ENCODE data around the gene DYNLT4.
"Not testable (repeated sequence)": the region's sequence is repeated elsewhere in the genome, so short reads cannot be mapped to it uniquely, and the experiment has no call there.

Gene DYNLT4

DNA sequence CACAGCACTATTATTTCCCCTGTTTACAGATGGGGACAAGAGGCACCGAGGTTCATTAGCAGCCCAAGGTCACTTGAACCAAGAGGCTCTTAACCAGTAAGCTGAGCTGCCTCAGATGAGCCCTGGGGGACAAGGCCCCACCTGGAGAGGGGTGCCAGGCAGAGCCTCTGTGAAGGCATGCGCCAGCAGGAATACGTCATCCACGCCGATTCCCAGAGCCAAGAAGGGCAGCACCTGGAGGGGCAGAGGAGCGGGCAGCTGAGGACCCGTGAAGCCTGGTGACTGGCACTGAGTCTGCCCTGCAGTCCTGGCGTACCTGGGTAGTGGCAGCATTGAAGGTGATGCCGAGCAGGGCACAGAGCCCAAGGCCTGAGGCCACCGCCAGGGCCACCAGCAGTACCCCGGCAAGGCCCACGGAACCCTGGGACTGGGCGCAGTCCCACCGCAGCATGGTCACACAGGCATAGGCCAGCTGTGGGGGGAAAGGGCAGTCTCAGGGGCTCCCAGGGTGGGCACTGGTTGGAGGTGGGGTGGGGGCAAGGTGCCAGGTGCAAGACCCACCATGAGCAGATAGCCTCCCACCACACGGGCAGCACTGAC, 21.8 kb upstream of the DYNLT4 start:
- DNase-seq (ENCODE audit: low spot score) = no peak

GRCh38 chr1:44828003-44828651, 21.0 kb upstream of the DYNLT4 start:
- DNase-seq (ENCODE audit: low spot score) = no peak

DNA sequence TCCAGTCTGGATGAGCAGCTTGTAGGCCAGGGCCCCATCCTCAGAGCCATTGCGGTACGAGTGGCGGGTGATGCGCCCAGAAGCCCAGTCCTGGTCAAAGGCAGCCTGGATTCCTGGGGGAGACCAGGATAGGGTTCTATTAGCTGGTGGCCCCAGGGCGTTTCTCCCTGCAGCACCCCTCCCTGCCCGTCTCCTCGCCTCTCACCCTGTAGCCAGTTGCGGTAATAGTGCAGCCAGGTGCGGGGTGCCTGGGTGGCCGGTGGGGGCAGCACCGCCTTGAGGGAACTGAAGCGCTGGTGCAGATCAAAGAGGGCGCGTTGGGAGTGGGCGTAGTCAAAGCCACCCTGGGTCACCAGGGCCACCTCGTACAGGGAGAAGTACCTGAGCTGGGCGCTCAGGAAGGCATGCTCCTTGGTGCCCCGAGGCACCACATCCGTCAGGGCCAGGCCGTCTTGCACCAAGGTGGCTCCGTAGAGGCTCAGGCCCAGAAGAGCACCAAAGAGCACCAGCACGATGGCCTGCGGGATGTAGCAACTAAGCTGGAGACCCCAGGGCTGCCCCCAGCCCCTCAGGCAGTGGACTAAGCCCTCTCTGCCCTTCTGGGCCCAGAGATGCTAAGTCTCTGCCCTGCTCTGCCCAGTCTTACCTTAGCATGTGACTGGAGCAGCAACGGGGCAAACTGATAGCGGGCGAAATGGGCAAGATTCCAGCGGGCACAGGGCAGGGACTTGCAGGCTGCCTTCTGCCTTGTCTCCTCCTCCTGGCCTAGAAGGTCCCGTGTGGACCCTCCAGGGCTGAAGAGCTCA, 20.2 kb upstream of the DYNLT4 start:
- peak; percentile 43 for DNase-seq (ENCODE audit: low spot score)

DNA sequence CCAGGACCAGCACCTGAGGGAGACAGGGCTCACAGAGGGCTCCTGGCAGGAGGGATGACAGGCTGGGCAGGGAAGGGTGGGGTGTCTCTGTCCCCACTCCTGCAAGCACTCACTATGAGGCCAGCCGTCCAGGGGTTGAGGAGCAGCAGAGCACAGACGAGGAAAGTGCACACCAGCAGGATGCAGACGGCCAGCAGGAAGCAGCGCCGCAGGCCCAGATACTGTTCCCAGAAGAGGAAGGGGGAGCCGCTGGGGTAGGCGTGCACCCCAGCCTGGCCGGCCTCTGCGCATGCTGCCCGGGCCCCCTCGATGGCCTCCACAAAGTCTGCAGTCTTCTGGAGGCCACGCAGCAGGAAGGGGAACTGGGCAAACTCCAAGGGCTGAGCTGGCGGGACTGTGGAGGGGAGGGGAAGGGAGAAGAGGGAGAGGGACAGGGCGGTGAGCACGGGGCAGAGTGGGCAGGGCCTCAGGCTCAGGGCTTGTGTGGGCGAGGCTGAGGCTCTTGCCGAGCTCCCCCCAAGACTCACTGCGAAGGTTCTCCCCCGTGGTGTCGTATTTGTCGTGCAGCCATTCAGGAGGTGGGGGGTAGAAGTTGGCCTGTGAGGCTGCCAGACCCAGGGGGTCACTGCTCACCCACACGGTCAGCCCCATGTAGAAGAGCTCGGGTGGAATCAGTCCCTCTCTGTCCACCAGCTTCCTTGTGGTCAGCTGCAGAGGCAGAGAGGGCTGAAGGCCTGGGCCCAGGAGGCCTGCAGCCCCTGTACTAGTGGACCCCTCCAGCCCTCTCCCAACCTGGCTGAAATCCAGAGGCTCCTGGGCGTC, 19.4 kb upstream of the DYNLT4 start:
- DNase-seq (ENCODE audit: low spot score) = no peak

DNA sequence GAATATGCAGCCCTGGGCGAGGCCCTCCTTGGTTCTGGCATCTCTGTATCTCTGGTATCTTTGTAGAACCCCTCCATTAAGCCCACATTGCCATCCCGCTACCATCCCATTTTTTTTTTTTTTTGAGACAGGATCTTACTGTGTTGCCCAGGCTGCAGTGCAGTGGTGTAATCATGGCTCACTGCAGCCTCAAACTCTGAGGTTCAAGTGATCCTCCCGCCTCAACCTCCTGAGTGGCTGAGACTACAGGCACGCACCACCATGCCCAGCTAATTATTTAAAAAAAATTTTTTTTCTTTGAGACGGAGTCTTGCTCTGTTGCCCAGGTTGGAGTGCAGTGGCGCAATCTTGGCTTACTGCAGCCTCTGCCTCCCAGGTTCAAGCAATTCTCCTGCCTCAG, 17.2 kb upstream of the DYNLT4 start:
- DNase-seq (ENCODE audit: low spot score) = not testable (repeated sequence)

DNA sequence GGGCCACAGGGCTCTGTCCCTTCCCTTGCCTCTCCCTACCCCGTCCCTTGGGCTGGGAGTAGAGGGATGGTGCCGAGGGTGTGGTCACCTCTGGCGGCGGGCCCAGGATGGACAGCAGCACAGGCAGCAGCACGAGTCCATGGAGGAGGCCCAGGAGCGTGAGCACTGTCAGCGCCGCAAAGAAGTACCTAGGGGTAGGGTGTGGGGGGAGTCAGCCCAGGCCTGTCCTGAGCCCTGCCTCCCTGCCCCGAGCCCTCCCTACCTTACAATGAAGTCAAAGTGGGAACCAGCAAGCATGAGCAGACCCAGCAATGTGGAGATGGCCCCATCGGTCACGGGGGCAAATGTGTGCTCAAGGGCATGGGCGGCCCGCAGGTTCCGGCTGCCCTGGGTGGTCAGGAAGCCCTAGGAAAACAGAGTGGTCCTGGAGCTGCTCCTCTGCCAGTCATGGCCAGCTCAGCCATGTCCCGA, 15.9 kb upstream of the DYNLT4 start:
- DNase-seq (ENCODE audit: low spot score) = no peak

DNA sequence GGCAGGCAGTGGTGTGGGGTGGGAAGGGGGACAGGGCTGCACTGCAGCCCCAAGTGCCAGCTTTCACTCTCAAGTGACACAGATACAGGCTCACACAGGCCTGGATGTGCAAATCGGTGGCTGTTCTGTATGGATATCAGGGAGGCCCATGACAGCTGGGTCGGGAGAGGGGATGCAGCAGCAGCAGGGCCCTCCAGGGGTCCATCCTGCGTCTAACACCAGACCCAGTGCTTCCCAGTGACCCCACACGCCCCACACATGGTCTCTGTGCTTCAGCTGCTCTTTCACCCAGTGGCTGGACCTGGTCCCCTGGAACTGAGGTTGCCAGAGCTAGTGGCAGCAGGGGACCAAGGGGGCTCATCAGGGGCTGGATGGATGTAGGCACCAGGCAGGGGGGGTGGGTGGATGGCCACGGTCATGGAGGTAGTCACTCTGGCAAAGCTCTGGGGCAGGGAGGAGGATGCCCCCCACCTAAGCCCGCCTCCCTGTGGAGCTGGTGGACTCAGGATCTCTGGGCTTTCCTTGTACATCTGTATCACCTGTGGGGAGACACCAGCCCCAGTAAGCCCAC, 15.1 kb upstream of the DYNLT4 start:
- DNase-seq (ENCODE audit: low spot score) = no peak

DNA sequence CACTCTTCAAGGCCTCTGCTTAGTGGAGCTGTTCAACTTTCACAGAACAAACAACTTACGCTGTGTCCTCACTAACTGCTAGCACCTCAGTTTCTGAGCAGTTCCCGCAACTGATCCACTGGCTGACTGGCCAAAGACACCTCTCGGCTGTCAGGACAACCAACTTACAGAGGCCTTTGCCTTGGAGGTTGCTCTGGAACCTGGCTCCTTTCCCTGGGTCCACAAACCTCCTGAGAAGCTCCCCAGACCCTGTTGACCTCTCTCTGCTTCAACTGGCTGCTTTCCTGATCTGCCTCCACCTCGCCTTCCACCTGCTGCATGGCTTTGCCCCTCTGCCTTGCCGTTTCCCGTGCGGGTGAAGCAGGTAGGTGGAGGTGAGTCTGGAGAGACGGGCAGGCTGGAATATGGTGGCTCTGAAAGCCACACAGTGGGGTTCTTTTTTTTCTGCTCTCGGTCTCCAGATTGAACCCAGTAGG, 14.1 kb upstream of the DYNLT4 start:
- no peak for DNase-seq (ENCODE audit: low spot score)

- no peak for DNase-seq (ENCODE audit: low spot score)
These were observed 13.4 kb upstream of the DYNLT4 start for GRCh38 chr1:44820328-44821239.

DNA sequence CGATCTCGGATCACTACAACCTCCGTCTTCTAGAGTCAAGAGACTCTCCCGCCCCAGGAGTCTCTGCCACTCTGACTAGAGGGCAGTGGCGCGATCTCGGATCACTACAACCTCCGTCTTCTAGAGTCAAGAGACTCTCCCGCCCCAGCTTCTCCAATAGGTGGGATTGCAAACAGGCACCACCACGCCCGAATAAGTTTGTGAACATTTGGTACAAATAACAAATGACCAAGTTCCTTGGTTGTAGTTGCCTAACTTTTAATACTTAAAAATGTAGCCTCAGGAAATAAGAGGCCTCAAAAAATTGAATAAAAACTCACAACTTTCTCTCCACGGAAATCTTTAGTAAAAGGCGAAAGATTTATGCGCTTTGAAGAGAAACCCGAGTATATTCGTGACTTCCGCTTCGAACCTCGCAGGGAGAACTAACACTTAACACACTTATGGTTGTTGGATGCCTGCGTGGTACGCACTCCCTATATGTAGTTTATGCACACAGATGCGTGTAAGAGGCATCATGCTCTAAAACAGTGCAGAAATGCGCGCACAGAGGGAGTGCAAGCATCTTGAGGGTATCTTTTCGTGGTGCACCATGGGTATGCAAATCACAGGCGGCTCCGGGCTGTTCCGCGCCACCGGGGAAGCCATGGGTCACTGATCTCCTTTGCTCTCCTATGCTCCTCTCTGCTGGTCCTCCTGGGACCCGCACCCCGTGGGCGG, 12.6 kb upstream of the DYNLT4 start:
- DNase-seq (ENCODE audit: low spot score) = peak; percentile 88

DNA sequence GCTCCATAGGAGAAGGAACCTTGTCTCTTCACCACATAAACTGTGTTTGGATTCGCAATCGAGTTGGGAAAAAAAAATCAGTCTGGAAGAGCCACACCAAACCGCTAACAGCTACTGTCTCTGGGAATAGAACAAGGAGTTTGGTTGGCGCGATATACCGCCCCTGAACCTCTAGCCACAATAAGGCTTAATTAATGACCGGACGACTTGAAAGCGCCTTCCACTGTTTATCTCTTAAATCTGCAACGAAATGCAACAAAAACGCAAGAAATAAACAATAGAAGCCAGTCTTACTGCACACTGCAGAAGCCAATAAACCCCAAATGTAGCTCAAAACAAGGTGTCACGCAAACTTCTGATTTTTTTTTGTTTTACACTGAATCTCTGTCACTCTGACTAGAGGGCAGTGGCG, 12.1 kb upstream of the DYNLT4 start:
- DNase-seq (ENCODE audit: low spot score) = no peak

- no peak for DNase-seq (ENCODE audit: low spot score)
These were observed 10.8 kb upstream of the DYNLT4 start for GRCh38 chr1:44817771-44818495.

- DNase-seq (ENCODE audit: low spot score) = no peak
These were observed 10.2 kb upstream of the DYNLT4 start for GRCh38 chr1:44817307-44817706.

DNA sequence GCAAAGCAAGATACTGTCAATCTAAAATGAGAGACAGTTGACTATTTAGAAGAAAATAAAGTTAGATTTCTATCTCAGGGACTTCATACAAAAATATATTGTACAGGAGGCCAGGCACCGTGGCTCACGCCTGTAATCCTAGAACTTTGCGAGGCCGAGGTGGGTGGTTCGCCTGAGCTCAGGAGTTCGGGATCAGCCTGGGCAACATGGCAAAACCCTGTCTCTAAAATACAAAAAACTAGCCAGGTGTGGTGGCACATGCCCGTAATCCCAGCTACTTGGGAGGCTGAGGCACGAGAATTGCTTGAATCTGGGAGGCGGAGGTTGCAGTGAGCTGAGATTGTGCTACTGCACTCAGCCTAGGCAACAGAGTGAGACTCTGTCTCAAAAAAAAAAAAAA, 8.8 kb upstream of the DYNLT4 start:
- DNase-seq (ENCODE audit: low spot score) = not testable (repeated sequence)

DNA sequence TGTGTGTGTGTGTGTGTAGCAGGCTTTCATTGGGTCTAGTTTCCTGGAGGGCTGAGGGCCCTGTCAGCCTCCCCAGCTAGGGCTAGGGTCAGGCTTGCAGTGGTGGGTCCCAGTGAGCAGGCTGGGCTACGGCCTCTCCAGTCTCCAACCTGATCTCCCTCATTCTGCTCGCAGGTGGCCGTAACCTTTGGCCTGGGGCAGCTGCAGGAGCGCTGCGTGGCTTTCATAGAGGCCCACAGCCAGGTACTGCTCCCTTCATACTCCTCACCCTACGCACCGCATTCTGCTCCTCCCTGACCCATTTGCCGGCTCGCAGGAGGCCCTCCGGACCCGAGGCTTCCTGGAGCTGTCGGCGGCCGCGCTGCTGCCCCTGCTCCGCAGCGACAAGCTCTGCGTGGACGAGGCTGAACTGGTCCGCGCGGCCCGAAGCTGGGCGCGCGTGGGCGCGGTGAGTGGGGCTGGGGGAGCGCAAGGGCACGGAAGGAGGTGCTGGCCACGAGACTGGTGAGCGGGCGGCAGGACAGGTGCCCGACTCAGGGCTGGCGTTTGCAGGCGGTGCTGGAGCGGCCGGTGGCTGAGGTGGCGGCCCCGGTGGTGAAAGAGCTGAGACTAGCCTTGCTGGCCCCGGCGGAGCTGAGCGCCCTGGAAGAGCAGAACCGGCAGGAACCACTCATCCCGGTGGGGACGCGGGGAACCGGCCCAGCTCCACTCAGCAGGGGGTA, 5.8 kb upstream of the DYNLT4 start:
- DNase-seq (ENCODE audit: low spot score) = no peak

GRCh38 chr1:44811234-44811633, 4.1 kb upstream of the DYNLT4 start:
- no peak for DNase-seq (ENCODE audit: low spot score)

DNA sequence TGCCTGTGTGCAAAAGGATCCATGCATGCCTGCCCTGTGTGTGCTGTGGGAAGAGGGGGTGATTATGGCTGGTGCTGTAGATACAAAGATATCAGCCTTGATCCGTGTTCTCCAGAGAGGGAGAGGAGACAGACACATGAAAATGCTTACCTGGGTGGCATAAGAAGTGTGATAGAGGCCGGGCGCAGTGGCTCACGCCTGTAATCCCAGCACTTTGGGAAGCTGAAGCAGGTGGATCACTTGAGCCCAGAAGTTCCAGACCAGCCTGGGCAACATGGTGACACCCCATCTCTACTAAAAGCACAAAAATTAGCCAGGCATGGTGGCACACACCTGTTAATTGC, 3.6 kb upstream of the DYNLT4 start:
- DNase-seq (ENCODE audit: low spot score) = not testable (repeated sequence)

DNA sequence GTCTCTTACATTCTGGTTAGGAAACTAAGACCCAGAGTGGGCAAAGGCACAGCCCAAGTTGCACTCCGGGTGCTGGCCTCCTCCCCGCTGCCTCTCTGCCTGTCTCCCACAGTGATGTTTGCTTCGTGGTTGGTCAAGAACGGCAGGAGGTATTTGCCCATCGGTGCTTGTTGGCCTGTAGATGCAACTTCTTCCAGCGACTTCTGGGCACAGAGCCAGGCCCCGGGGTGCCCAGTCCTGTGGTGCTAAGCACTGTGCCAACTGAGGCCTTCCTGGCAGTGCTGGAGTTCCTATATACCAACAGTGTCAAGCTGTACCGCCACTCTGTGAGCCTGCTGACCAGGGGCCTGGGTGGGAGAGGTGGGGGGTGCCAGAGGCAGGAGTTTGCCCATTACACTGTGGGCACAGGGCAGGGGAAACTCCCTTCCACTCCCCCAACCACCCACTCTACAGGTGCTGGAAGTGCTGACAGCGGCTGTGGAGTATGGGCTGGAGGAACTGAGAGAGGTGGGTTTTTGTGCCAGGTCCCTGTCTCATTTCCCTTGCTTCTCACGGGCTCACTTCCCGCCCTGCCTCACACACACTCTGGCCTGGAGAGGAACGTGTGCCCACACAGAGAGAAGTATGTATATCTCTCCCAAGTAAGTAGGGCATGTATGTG, 3.1 kb upstream of the DYNLT4 start:
- no peak for DNase-seq (ENCODE audit: low spot score)

Data from iPS-NIHi11 (cell line).